HepG2 (cell line): ENCODE results near the gene KIF5B. TPM values are rescaled to one million over a fixed set of nuclear protein-coding genes. Genes with fewer than 3 reads are reported as not detected.

Experiments used
- CBX2 ChIP-seq, 2 experiments: fragments of 200-600 bp in 1 of 2; sonication (generic); formaldehyde crosslinking in 1 of 2; IDR thresholded peaks; 2 replicates each; pipeline versions ENCODE4 v1.7.0 to v1.8.1; 2018 to 2022; ENCODE audit warnings: low read depth in 2 of 2, low read length in 1 of 2, mild to moderate bottlenecking in 1 of 2, missing genetic modification reagents in 1 of 2
- GTF2F1 ChIP-seq: fragments of 150-350 bp; IDR thresholded peaks from 2 replicates; pipeline ENCODE4 v1.6.1; 2014; ENCODE audit warnings: low read length
- HINFP ChIP-seq: sonication (generic); formaldehyde crosslinking; IDR thresholded peaks from 2 replicates; pipeline ENCODE4 v1.4.0; 2020; ENCODE audit warnings: low read depth, mild to moderate bottlenecking, missing genetic modification reagents
- NFYC ChIP-seq: IDR thresholded peaks from 2 replicates; pipeline ENCODE4 v1.6.1; 2016; ENCODE audit warnings: missing genetic modification reagents, missing compliant biosample characterization
- RARA ChIP-seq: IDR thresholded peaks from 2 replicates; pipeline ENCODE4 v1.6.1; 2016; ENCODE audit warnings: missing genetic modification reagents, missing compliant biosample characterization
- SP140L ChIP-seq: sonication (generic); formaldehyde crosslinking; IDR thresholded peaks from 2 replicates; pipeline ENCODE4 v1.4.0; 2020; ENCODE audit warnings: missing genetic modification reagents, borderline replicate concordance
- TEAD2 ChIP-seq: sonication (generic); formaldehyde crosslinking; IDR thresholded peaks from 2 replicates; pipeline ENCODE4 v1.9.0; 2021; ENCODE audit warnings: missing genetic modification reagents
- THAP11 ChIP-seq: IDR thresholded peaks from 2 replicates; pipeline ENCODE4 v1.6.1; 2016; ENCODE audit warnings: missing biosample characterization, missing genetic modification reagents
- ZNF10 ChIP-seq: sonication (generic); formaldehyde crosslinking; IDR thresholded peaks from 2 replicates; pipeline ENCODE4 v1.4.0; 2020; ENCODE audit warnings: mild to moderate bottlenecking, low read depth, missing genetic modification reagents, borderline replicate concordance
- ZNF30 ChIP-seq: sonication (generic); formaldehyde crosslinking; IDR thresholded peaks from 2 replicates; pipeline ENCODE4 v1.5.0; 2020; ENCODE audit warnings: mild to moderate bottlenecking, missing genetic modification reagents
- ZNF687 ChIP-seq: sonication (generic); formaldehyde crosslinking; IDR thresholded peaks from 2 replicates; pipeline ENCODE4 v1.5.1; 2020; ENCODE audit warnings: mild to moderate bottlenecking, missing genetic modification reagents, moderate library complexity
- ZNF800 ChIP-seq: sonication (generic); formaldehyde crosslinking; IDR thresholded peaks from 2 replicates; pipeline ENCODE4 v1.4.0; 2020; ENCODE audit warnings: missing genetic modification reagents
- polyA plus RNA-seq, 8 experiments: library from polyadenylated mRNA; depleted of rRNA in 3 of 8; stranded (reverse) in 7 of 8; unstranded in 1 of 8; fragments of >200 nt; fragmentation: Illumina TruSeq in 4 of 8; extraction: Trizol in 4 of 8; gene quantifications; 2 replicates each; pipeline versions ENCODE4 v1.2.1 to v1.2.3, GENCODE V29; 2011 to 2016; ENCODE audit warnings: low read depth in 4 of 8, missing spikeins in 1 of 8, mixed read lengths in 1 of 8; ENCODE audit not compliant: insufficient read depth in 1 of 8
- total RNA-seq, 5 experiments: library from RNA; depleted of rRNA; stranded (reverse); fragments of >200 nt; fragmentation: Illumina TruSeq; extraction: Trizol; gene quantifications; 2 replicates each; pipeline ENCODE4 v1.2.3, GENCODE V29; 2016; ENCODE audit warnings: low read depth in 1 of 5
- TF ChIP-seq, protein P1 (sequence below): sonication (generic); formaldehyde crosslinking; IDR thresholded peaks from 2 replicates; pipeline ENCODE4 v1.4.0; 2020; ENCODE audit warnings: missing genetic modification reagents, mild to moderate bottlenecking, borderline replicate concordance
- TF ChIP-seq, protein P2 (sequence below): sonication (generic); formaldehyde crosslinking; IDR thresholded peaks from 2 replicates; pipeline ENCODE4 v1.8.1; 2023; ENCODE audit warnings: missing genetic modification reagents, inconsistent platforms, borderline replicate concordance

Gene KIF5B
- total and polyA plus RNA-seq, 2 of the 13 experiments (the other 11 are each of a cell fraction or from before 2014, with no cell fraction given): 34.3 to 133 TPM

GRCh38 chr10:32056136-32057035 lies at the start of gene KIF5B (continued):
- no peak for TF ChIP-seq HINFP (CRISPR knock-in tag)
- TF ChIP-seq CBX2 (IDR thresholded peaks at IDR 0.05; ENCODE audit: low read depth, low read length): no peak
- no peak for TF ChIP-seq CBX2 (CRISPR knock-in tag; IDR thresholded peaks at IDR 0.05; ENCODE audit: low read depth)
- peak; percentile 68 for TF ChIP-seq NFYC (CRISPR knock-in tag)
- peak; percentile 85 for TF ChIP-seq ZNF687 (CRISPR knock-in tag)
- TF ChIP-seq, protein P1, sequence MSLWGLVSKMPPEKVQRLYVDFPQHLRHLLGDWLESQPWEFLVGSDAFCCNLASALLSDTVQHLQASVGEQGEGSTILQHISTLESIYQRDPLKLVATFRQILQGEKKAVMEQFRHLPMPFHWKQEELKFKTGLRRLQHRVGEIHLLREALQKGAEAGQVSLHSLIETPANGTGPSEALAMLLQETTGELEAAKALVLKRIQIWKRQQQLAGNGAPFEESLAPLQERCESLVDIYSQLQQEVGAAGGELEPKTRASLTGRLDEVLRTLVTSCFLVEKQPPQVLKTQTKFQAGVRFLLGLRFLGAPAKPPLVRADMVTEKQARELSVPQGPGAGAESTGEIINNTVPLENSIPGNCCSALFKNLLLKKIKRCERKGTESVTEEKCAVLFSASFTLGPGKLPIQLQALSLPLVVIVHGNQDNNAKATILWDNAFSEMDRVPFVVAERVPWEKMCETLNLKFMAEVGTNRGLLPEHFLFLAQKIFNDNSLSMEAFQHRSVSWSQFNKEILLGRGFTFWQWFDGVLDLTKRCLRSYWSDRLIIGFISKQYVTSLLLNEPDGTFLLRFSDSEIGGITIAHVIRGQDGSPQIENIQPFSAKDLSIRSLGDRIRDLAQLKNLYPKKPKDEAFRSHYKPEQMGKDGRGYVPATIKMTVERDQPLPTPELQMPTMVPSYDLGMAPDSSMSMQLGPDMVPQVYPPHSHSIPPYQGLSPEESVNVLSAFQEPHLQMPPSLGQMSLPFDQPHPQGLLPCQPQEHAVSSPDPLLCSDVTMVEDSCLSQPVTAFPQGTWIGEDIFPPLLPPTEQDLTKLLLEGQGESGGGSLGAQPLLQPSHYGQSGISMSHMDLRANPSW (CRISPR knock-in tag): peak; percentile 67; the same call in 1 of the 2 replicates
- 0 out of 2 replicates have a peak, but pooled peaks have one; percentile 5 for TF ChIP-seq ZNF800 (CRISPR knock-in tag)
- TF ChIP-seq RARA (CRISPR knock-in tag): peak; percentile 7; the same call in 1 of the 2 replicates
- TF ChIP-seq, protein P2, sequence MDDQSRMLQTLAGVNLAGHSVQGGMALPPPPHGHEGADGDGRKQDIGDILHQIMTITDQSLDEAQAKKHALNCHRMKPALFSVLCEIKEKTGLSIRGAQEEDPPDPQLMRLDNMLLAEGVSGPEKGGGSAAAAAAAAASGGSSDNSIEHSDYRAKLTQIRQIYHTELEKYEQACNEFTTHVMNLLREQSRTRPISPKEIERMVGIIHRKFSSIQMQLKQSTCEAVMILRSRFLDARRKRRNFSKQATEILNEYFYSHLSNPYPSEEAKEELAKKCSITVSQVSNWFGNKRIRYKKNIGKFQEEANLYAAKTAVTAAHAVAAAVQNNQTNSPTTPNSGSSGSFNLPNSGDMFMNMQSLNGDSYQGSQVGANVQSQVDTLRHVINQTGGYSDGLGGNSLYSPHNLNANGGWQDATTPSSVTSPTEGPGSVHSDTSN (CRISPR knock-in tag): no peak
- TF ChIP-seq GTF2F1: no peak
- TF ChIP-seq TEAD2 (CRISPR knock-in tag): no peak
- no peak for TF ChIP-seq SP140L (CRISPR knock-in tag)
- TF ChIP-seq ZNF10 (CRISPR knock-in tag): no peak
- no peak; the same call in 1 of the 2 replicates for TF ChIP-seq ZNF30 (CRISPR knock-in tag)
- peak; percentile 45; the same call in 1 of the 2 replicates for TF ChIP-seq THAP11 (CRISPR knock-in tag)
